ENCODE data around the gene KPNA6.
"Not testable (repeated sequence)": the region's sequence is repeated elsewhere in the genome, so short reads cannot be mapped to it uniquely, and the experiment has no call there.

The KPNA6 gene

DNA sequence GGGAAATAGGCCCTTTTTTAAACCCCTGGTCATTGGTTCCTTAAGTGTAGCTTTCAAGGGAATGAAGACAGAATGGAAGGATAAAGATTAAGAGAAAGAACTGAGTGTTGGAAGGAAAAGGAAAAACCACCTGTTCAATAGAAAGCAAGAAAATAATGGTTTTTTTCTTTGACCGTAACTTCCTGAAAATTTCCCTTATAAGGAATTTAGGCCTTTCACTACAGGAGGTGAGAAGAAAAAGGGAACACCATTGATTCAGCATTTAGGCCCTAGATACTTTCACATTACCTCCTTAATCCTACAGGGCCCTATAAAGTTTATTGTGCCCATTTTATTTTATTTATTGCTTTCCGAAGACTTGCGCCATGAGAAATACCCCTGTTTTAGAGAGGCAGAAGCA lies 18.9 kb downstream of the KPNA6 start:
- no peak for DNase-seq
- no peak overlapping the region for H2BK15ac ChIP-seq (replicated peaks; ENCODE audit: low read depth)
- H3K4ac ChIP-seq (ENCODE audit: low read depth, low read length), result no peak overlapping the region
- H3K56ac ChIP-seq (ENCODE audit: low read length), result no peak overlapping the region
- H3K79me2 ChIP-seq (ENCODE audit: control insufficient read depth, insufficient read depth, low read length), result peaks cover 28% of the 10 kb centered on the region
- no CpG with 5 or more reads among the region's 3 CpGs for WGBS (ENCODE audit: extremely low coverage, insufficient coverage, low lambda C conversion rate)
- no peak overlapping the region for H4K8ac ChIP-seq (ENCODE audit: low read depth, low read length)
- no peak overlapping the region for H3K18ac ChIP-seq (ENCODE audit: low read length)
- no peak overlapping the region for H3K4me2 ChIP-seq (ENCODE audit: low read length)
- H2BK5ac ChIP-seq (ENCODE audit: low read length), result no peak overlapping the region
- H3K79me1 ChIP-seq (ENCODE audit: low read length), result peaks cover 17% of the 10 kb centered on the region
- no peak overlapping the region for H3K9ac ChIP-seq (ENCODE audit: low read length)
- no peak overlapping the region for H3K4me3 ChIP-seq (ENCODE audit: low read length)
- H2AK5ac ChIP-seq (ENCODE audit: low read length), result no peak overlapping the region
- H3K4me1 ChIP-seq (ENCODE audit: control insufficient read depth, low read depth, low read length), result no peaks in the 10 kb centered on the region
- H3K27me3 ChIP-seq (ENCODE audit: insufficient read depth, low read length, poor library complexity), result no peaks in the 10 kb centered on the region
- no peak overlapping the region for H3K23ac ChIP-seq (ENCODE audit: low read length)
- no peak overlapping the region for H3K27ac ChIP-seq (ENCODE audit: low read depth, low read length)
- no peaks in the 10 kb centered on the region for H3K36me3 ChIP-seq (ENCODE audit: control insufficient read depth, insufficient read depth, low read length)
- no peak overlapping the region for H2BK120ac ChIP-seq (ENCODE audit: low read depth, low read length)
- H4K5ac ChIP-seq (ENCODE audit: low read length), result no peak overlapping the region

DNA sequence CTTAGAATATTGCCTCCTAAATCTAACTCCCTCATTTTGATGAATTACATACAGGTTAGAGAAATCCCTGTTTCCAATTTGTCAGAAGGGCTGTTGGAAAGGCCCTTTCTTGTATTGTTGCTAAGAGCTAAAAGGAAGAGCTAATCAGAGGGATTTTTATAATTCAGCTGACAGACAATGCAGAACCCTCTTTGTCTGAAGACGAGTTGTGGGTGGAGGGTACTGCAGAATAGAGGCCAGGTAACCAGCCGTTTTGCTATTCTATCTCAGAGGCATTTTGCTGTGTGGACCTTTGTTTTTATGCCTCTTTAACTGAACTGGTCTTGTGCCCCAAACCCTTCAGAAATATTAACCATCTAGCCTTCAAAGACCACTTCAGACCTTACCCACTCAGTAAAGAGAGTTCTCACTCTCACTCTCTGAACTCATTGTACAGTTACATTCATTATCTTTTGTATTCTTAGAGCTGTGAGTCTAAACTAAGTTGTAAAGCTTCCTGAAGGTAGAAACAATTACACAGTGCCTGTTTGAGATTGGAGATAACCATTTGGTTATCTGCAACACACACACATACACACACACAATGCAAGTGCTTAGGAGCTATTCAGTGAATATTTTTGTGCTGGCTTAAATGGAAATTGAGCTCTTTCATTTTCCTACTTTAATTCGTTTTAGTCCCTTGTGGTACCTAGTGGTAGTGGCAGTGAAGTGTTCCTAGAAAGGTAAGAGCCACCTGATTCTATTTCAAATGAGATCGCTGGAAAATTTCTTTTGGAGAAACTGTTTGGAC lies 19.7 kb downstream of the KPNA6 start:
- DNase-seq, result no peak
- H3K79me1 ChIP-seq (ENCODE audit: low read length), result peaks cover 15% of the 10 kb centered on the region
- H3K27ac ChIP-seq (ENCODE audit: low read depth, low read length), result no peak overlapping the region
- H3K4me1 ChIP-seq (ENCODE audit: control insufficient read depth, low read depth, low read length), result no peaks in the 10 kb centered on the region
- no peak overlapping the region for H2BK5ac ChIP-seq (ENCODE audit: low read length)
- no peaks in the 10 kb centered on the region for H3K27me3 ChIP-seq (ENCODE audit: insufficient read depth, low read length, poor library complexity)
- WGBS (ENCODE audit: extremely low coverage, insufficient coverage, low lambda C conversion rate), result no CpG with 5 or more reads among the region's 4 CpGs
- peaks cover 25% of the 10 kb centered on the region for H3K79me2 ChIP-seq (ENCODE audit: control insufficient read depth, insufficient read depth, low read length)
- no peak overlapping the region for H3K56ac ChIP-seq (ENCODE audit: low read length)
- no peaks in the 10 kb centered on the region for H3K36me3 ChIP-seq (ENCODE audit: control insufficient read depth, insufficient read depth, low read length)
- no peak overlapping the region for H2AK5ac ChIP-seq (ENCODE audit: low read length)
- H4K8ac ChIP-seq (ENCODE audit: low read depth, low read length), result no peak overlapping the region
- H3K9ac ChIP-seq (ENCODE audit: low read length), result no peak overlapping the region
- H2BK120ac ChIP-seq (ENCODE audit: low read depth, low read length), result no peak overlapping the region
- no peak overlapping the region for H3K4ac ChIP-seq (ENCODE audit: low read depth, low read length)
- H3K4me2 ChIP-seq (ENCODE audit: low read length), result no peak overlapping the region
- no peak overlapping the region for H4K5ac ChIP-seq (ENCODE audit: low read length)
- no peak overlapping the region for H3K4me3 ChIP-seq (ENCODE audit: low read length)
- no peak overlapping the region for H3K18ac ChIP-seq (ENCODE audit: low read length)
- H3K23ac ChIP-seq (ENCODE audit: low read length), result no peak overlapping the region
- H2BK15ac ChIP-seq (replicated peaks; ENCODE audit: low read depth), result no peak overlapping the region

DNA sequence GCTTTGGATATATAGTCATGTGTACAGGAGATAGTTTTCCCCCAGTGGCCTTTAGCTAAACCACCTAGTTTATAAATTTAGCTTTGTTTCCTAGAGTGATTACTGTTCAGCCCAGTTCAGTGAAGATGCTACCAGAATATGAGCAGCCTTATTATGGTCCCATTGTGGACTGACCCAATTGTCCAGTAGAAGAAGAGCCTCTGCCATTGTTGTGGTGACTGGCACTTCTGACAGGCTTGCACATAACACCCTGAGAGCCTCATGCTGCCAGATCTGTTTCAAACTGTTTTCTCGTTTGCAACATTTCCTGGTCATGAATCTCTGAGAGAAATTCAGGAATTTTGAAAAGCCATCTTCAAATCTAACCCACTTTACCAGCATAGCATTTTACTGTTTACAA lies 20.6 kb downstream of the KPNA6 start:
- Histone ChIP-seq H3K4me2 (ENCODE audit: low read length) (no peak overlapping the region), H3K79me2 (ENCODE audit: control insufficient read depth, insufficient read depth, low read length) (peaks cover 19% of the 10 kb centered on the region), H3K36me3 (ENCODE audit: control insufficient read depth, insufficient read depth, low read length) (no peaks in the 10 kb centered on the region), H3K18ac (ENCODE audit: low read length) (no peak overlapping the region), H4K8ac (ENCODE audit: low read depth, low read length) (no peak overlapping the region), H2AK5ac (ENCODE audit: low read length) (no peak overlapping the region), H3K56ac (ENCODE audit: low read length) (no peak overlapping the region), H3K4me1 (ENCODE audit: control insufficient read depth, low read depth, low read length) (no peaks in the 10 kb centered on the region), H3K79me1 (ENCODE audit: low read length) (peaks cover 15% of the 10 kb centered on the region), H2BK120ac (ENCODE audit: low read depth, low read length) (no peak overlapping the region), H2BK15ac (replicated peaks; ENCODE audit: low read depth) (no peak overlapping the region), H3K9ac (ENCODE audit: low read length) (no peak overlapping the region), H3K4me3 (ENCODE audit: low read length) (no peak overlapping the region), H3K4ac (ENCODE audit: low read depth, low read length) (no peak overlapping the region), H3K23ac (ENCODE audit: low read length) (no peak overlapping the region), H2BK5ac (ENCODE audit: low read length) (no peak overlapping the region), H3K27me3 (ENCODE audit: insufficient read depth, low read length, poor library complexity) (no peaks in the 10 kb centered on the region), H3K27ac (ENCODE audit: low read depth, low read length) (no peak overlapping the region), H4K5ac (ENCODE audit: low read length) (no peak overlapping the region)
- no CpG with 5 or more reads among the region's 1 CpG for WGBS (ENCODE audit: extremely low coverage, insufficient coverage, low lambda C conversion rate)
- DNase-seq, result no peak

DNA sequence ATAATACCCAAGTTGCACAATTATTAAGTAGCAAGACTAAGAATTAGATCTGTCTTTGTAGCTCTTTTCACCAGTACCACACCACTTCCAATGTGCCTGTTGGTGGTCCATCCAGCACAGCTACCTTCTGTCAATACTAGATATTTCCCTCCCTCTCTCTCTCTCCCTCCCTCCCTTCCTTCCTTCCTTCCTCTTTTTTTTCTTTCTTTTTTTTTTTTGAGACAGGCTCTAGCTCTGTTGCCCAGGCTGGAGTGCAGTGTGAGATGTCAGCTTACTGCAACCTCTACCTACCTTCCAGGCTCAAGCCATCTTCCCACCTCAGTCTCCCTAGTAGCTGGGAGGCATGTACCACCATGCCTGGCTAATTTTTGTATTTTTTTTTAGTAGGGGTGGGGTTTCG lies 21.1 kb downstream of the KPNA6 start:
- Histone ChIP-seq H2AK5ac (ENCODE audit: low read length) (no peak overlapping the region), H3K56ac (ENCODE audit: low read length) (no peak overlapping the region)
- WGBS (ENCODE audit: extremely low coverage, insufficient coverage, low lambda C conversion rate), result no CpG with 5 or more reads among the region's 1 CpG

DNA sequence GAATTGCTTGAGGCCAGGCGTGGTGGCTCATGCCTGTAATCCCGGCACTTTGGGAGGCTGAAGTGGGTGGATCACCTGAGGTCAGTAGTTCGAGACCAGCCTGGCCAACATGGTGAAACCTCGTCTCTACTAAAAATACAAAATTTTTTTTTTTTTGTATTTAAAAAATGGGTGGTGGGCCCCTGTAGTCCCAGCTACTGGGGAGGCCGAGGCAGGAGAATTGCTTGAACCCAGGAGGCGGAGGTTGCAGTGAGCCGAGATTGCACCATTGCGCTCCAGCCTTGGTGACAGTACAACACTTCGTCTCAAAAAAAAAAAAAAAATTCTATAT lies 26.1 kb downstream of the KPNA6 start:
- H2BK5ac ChIP-seq (ENCODE audit: low read length); H3K56ac ChIP-seq (ENCODE audit: low read length); DNase-seq; H3K36me3 ChIP-seq (ENCODE audit: control insufficient read depth, insufficient read depth, low read length); H3K27me3 ChIP-seq (ENCODE audit: insufficient read depth, low read length, poor library complexity); H3K9ac ChIP-seq (ENCODE audit: low read length); H4K5ac ChIP-seq (ENCODE audit: low read length); H3K4ac ChIP-seq (ENCODE audit: low read depth, low read length); H2BK15ac ChIP-seq (replicated peaks; ENCODE audit: low read depth); H3K4me3 ChIP-seq (ENCODE audit: low read length); H2BK120ac ChIP-seq (ENCODE audit: low read depth, low read length); H3K23ac ChIP-seq (ENCODE audit: low read length); H3K4me2 ChIP-seq (ENCODE audit: low read length); H2AK5ac ChIP-seq (ENCODE audit: low read length); H3K18ac ChIP-seq (ENCODE audit: low read length); H3K79me2 ChIP-seq (ENCODE audit: control insufficient read depth, insufficient read depth, low read length); H4K8ac ChIP-seq (ENCODE audit: low read depth, low read length); H3K27ac ChIP-seq (ENCODE audit: low read depth, low read length); H3K79me1 ChIP-seq (ENCODE audit: low read length); H3K4me1 ChIP-seq (ENCODE audit: control insufficient read depth, low read depth, low read length): not testable (repeated sequence)
- no CpG with 5 or more reads among the region's 9 CpGs for WGBS (ENCODE audit: extremely low coverage, insufficient coverage, low lambda C conversion rate)

More for the DNA sequence above, 21.1 kb downstream of the KPNA6 start:
- no peak overlapping the region for H3K4me2 ChIP-seq (ENCODE audit: low read length)
- no peak overlapping the region for H3K4ac ChIP-seq (ENCODE audit: low read depth, low read length)
- no peak overlapping the region for H2BK120ac ChIP-seq (ENCODE audit: low read depth, low read length)
- H3K27ac ChIP-seq (ENCODE audit: low read depth, low read length), result no peak overlapping the region
- H3K79me1 ChIP-seq (ENCODE audit: low read length), result peaks cover 15% of the 10 kb centered on the region
- H3K9ac ChIP-seq (ENCODE audit: low read length), result no peak overlapping the region
- H3K4me1 ChIP-seq (ENCODE audit: control insufficient read depth, low read depth, low read length), result no peaks in the 10 kb centered on the region
- peaks cover 19% of the 10 kb centered on the region for H3K79me2 ChIP-seq (ENCODE audit: control insufficient read depth, insufficient read depth, low read length)
- H4K5ac ChIP-seq (ENCODE audit: low read length), result no peak overlapping the region
- no peak for DNase-seq
- no peaks in the 10 kb centered on the region for H3K36me3 ChIP-seq (ENCODE audit: control insufficient read depth, insufficient read depth, low read length)
- no peak overlapping the region for H3K18ac ChIP-seq (ENCODE audit: low read length)
- no peak overlapping the region for H2BK15ac ChIP-seq (replicated peaks; ENCODE audit: low read depth)
- H3K4me3 ChIP-seq (ENCODE audit: low read length), result no peak overlapping the region
- H3K23ac ChIP-seq (ENCODE audit: low read length), result no peak overlapping the region
- H3K27me3 ChIP-seq (ENCODE audit: insufficient read depth, low read length, poor library complexity), result no peaks in the 10 kb centered on the region
- H2BK5ac ChIP-seq (ENCODE audit: low read length), result no peak overlapping the region
- no peak overlapping the region for H4K8ac ChIP-seq (ENCODE audit: low read depth, low read length)

DNA sequence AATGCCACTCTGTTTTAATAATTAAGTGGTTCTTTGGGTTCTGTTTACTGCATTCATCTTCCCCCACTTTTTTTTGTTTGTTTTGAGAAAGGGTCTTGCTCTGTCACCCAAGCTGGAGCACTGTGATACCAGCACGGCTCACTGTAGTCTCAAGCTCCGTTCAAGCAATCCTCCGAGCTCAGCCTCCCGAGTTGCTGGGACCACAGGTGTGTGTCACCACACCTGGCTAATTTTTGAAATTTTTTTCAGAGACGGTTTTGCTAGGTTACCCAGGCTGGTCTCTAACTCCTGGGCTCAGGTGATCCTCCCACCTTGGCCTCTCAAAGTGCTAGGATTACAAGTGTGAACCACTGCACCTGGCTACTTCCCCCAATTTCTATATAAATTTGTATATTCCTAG lies 29.3 kb downstream of the KPNA6 start:
- Histone ChIP-seq H4K8ac (ENCODE audit: low read depth, low read length) (no peak overlapping the region), H3K4ac (ENCODE audit: low read depth, low read length) (no peak overlapping the region), H4K5ac (ENCODE audit: low read length) (no peak overlapping the region), H3K79me2 (ENCODE audit: control insufficient read depth, insufficient read depth, low read length) (peaks cover 11% of the 10 kb centered on the region), H3K56ac (ENCODE audit: low read length) (no peak overlapping the region), H3K27ac (ENCODE audit: low read depth, low read length) (no peak overlapping the region), H2BK5ac (ENCODE audit: low read length) (no peak overlapping the region), H3K9ac (ENCODE audit: low read length) (no peak overlapping the region), H3K18ac (ENCODE audit: low read length) (no peak overlapping the region), H3K4me1 (ENCODE audit: control insufficient read depth, low read depth, low read length) (no peaks in the 10 kb centered on the region), H3K27me3 (ENCODE audit: insufficient read depth, low read length, poor library complexity) (no peaks in the 10 kb centered on the region), H3K23ac (ENCODE audit: low read length) (no peak overlapping the region), H2AK5ac (ENCODE audit: low read length) (no peak overlapping the region), H2BK120ac (ENCODE audit: low read depth, low read length) (no peak overlapping the region), H3K4me3 (ENCODE audit: low read length) (no peak overlapping the region), H3K79me1 (ENCODE audit: low read length) (peaks cover 6% of the 10 kb centered on the region), H3K4me2 (ENCODE audit: low read length) (no peak overlapping the region), H3K36me3 (ENCODE audit: control insufficient read depth, insufficient read depth, low read length) (no peaks in the 10 kb centered on the region), H2BK15ac (replicated peaks; ENCODE audit: low read depth) (no peak overlapping the region)
- DNase-seq, result no peak
- no CpG with 5 or more reads among the region's 5 CpGs for WGBS (ENCODE audit: extremely low coverage, insufficient coverage, low lambda C conversion rate)
